ENCODE results near the gene ARL3. TPM values are rescaled to one million over a fixed set of nuclear protein-coding genes. Genes with fewer than 3 reads are reported as not detected.
"Not testable (repeated sequence)": the region's sequence is repeated elsewhere in the genome, so short reads cannot be mapped to it uniquely, and the experiment has no call there.

The ARL3 gene
- total RNA-seq, 1 experiment from 2014 or later, result 10.4 TPM

DNA sequence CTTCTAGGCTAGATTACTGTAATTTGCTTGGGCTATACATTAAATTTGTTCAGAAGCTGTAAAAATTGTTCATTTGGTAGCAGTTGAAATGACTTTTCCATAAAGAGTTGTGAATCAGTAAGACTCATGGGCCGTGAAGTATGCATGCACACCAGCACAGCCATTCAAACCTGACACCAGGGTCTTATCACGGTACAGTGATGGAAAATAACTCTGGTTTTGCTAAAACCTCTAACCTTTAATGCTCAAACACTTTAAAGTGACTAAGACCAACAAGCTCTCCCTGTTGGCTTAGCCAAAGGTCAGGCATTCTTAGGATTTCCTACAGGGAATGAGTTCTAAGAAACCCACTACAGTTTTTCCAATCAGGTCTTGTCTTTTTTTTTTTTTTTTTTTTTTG lies 11.5 kb downstream of the ARL3 start:
- DNase-seq (ENCODE audit: low spot score), result no peak

DNA sequence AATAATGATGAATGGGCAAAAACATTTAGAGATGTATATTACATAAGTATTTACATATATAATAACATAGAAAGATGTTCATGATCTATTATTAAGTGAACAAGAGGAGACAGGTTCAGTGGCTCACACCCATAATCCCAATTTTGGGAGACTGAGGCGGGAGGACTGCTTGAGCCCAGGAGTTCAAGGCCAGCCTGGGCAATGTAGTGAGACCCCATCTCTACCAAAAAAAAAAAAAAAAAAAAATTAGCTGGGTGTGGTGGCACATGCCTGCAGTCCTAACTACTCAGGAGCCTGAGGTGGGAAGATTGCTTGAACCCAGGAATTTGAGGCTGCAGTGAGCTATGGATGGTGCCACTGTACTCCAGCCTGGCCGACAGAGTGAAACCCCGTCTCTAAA lies 12.4 kb downstream of the ARL3 start:
- DNase-seq (ENCODE audit: low spot score), result no peak

DNA sequence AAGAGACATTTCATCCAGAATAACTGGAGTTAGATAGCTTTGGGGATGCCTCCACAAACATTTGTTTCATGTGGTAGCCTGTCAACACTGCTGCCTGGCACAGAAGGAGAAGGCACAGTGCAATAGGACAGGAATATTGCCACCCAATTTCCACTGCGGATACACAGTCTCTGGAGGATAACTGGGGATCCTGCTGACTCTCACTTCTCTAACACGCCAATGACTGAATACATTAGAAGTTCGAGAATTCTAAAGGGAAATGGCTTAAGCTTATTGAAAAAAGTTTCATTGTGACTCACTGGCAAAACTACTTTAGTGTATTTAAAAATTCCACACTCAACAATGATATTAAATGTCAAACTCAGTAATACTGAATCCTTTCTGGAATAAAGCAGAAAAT lies 12.9 kb downstream of the ARL3 start:
- no peak for DNase-seq (ENCODE audit: low spot score)

DNA sequence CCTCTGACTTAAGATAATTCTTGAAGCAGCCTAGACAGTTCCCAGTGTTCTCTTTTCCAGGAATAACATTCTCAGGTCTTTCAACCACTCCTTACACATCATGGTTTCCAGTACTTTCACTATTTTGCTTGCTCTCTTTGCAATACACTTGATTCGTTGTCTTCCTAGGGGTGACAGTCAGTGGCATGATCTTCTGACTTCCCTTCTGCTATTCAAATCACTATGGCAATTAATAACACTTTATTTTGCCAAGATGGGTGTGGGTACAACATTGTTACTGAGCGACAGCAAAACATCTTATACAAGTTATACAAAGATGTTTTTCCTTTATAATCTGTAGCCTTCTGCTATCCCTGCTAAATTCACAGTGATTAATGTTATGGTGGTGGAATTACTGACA lies 15.3 kb downstream of the ARL3 start:
- no peak for DNase-seq (ENCODE audit: low spot score)

DNA sequence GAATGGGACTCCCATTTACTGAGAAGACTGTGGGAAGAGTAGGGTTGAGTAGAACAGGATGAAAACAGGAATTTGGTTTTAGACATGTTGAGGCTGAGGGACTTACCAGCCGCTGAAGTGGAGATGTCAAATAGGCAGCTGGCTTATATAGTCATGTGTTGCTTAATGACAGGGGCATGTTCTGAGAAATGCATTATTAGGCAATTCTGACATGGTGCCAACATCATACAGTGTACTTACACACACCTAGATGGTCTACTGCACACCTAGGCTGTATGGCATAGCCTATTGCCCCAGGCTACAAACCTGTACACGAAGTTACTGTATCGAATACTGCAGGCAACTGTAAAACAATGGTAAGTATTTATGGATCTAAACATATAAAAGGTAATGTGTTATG lies 17.5 kb downstream of the ARL3 start:
- no peak for DNase-seq (ENCODE audit: low spot score)

DNA sequence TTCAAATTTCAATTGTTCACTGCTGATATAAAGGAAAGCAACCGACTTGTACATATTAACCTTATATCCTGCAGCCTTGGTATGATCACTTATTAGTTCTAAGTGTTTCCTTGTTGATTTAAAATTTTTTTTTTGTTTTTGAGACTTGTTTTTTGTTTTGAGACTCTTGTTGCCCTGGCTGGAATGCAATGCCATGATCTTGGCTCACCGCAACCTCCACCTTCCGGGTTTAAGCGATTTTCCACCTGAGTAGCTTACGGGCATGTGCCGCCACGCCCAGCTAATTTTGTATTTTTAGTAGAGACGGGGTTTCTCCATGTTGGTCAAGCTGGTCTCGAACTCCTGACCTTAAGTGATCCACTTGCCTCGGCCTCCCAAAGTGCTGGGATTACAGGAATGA lies 18.8 kb downstream of the ARL3 start:
- not testable (repeated sequence) for DNase-seq (ENCODE audit: low spot score)

DNA sequence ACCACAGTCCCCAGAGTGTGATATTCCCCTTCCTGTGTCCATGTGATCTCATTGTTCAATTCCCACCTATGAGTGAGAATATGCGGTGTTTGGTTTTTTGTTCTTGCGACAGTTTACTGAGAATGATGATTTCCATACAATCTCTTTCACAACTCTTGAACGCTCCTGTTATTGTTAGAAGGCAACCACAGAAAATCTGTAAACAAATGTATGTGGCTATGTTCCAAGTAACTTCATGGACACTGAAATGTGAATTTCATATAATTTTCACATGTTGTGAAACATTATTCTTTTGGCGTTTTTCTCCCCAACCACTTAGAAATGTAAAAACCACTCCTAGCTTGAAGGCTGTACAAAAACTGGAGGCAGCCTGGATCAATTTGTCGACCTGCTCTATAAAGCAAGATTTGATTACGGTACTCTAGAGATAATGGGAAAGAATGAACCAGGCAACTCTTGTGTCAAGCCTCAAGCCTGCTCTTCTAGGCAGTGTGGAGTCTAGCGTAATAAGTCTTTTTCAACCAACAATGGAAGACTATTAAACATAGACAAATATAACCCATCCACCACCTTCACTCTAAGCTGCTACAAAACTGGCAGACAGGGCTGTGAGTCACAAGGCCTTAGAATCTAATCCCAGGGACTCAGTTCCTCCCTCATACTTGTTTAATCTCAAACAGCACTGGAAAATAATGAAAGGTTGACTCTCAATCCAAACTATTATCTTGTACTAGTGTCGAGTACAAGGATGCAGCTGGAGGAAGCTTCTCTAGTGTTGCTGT lies 22.7 kb downstream of the ARL3 start:
- DNase-seq (ENCODE audit: low spot score), result no peak

DNA sequence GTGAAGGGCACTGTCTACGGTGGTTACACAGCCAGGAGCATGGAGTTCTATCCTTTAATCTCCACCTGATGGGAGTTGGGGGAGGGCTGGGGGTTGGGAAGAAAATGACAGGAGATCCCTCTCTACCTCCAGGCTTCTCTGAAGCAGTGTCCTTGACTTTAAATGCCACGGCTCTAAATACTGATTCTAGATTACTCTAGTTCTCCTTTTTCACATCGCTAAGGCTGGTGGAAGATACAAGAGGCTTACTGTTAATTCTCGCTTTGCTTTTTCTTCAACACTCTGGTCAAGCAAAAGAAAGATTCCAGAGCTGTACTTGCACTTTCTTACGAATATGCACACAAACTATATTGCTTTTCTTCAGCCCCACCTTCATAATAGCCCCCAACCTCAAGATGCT lies 30.5 kb downstream of the ARL3 start:
- no peak for DNase-seq (ENCODE audit: low spot score)

DNA sequence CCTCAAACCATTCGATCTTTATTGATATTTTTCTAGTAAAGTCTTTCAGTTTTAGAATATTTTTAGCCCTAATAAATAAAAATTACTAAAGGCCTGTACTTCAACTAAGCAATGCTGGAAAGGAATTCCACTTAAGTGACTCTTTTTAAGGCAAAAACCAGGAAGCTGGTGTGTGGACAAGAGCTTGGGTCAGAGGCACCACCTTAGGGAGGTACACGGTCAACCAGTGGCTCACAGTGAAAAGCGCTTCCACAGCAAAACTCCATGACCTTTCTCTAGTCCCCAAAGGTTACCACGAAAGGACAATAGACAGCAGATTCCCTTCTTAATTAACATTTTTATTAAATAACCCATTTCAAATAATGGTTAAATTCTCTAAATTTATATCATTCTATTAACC lies 31.2 kb downstream of the ARL3 start:
- DNase-seq (ENCODE audit: low spot score), result no peak

DNA sequence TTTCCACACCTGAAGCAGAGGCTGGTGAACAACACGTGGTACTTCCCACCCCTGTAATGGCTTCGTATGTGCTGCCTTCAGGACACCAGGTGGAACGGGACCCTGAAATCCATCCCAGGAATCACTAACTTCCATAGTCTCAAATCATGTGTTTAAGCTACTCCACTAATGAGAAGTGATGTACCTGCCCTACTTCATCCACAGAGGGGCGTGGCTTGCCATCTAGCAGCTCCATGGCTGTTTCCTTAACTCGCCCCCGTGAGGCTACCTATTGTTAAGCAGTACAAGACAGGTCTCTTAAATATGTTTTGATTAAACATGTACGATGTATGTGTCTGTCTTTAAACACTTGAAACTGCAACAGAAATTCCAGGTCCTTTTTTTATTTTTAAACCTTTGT lies 31.8 kb downstream of the ARL3 start:
- no peak for DNase-seq (ENCODE audit: low spot score)

DNA sequence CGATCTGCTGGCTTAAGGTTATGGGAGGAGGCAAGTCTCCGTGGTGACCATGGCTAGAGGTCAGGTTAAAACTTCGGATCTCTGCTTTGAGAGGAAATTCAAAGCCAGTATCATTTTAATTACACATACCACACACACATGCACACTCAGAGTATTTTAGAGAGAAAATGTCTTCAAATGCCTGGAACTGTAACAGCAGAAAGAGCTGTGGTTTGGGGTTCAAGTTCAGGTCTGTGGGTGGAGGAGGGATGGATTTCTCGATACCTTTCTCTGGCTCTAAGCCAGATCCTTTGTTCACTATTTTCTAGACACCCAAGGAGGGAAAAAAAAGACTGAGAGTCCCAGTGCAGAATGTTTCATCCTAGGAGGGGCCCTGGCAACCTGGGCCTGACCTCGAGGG lies 32.5 kb downstream of the ARL3 start:
- no peak for DNase-seq (ENCODE audit: low spot score)

DNA sequence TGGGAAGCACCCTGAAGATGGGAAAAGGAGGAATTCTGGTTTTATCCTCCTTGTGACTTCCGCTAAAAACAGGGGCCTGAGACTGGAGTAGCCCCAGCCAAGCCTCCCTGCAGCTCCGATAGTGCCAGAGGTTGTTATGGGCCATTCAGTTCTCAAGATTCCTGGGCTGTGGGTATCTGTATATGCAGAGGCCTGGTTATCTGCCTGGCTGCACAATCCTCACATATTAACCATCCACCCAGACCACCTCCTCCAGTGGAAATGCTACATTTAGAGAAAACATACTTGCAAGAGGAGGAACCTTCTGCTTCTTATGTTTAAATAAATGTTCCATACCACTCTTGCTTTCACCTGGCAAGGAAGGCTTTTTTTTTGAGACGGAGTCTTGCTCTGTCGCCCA lies 34.6 kb downstream of the ARL3 start:
- DNase-seq (ENCODE audit: low spot score), result no peak

DNA sequence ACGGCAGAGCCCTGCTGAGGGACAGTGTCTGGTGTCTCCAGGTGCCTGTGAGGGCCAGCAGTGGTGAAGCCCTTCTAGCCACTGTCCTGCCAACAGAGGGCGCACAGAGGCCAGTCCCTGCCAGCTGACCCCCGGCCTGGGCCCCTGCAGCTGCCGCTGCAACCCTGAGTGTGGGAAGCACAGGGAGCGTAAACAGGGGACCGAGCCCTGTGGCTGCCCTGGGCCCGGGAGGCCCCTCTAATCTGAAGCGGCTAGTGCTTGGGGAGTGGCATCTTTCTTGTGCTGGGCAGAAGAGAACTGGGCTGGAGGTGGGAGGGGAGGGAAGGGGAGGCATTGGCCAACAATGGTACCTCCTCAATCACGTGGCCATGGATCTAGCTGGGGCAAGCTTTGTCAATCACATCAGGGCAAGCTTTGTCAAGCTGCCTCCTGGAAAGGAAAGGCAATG lies 35.3 kb downstream of the ARL3 start:
- no peak for DNase-seq (ENCODE audit: low spot score)

DNA sequence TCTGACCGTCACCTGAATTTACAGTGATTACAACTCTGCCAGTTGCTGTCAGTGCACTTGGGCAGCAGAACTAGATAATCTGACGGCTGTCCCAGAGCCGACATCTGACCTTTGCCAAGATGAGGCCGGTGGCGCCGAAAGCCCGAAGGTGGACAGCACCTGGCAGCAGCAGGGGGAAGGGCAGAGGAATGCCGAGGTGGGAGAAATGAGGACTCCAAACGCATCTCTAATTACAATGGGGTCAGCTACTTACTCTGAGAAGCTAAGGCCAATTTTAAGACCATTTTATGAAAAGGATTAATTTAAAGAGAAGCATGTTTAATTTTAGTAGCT lies 36.2 kb downstream of the ARL3 start:
- DNase-seq (ENCODE audit: low spot score), result no peak

DNA sequence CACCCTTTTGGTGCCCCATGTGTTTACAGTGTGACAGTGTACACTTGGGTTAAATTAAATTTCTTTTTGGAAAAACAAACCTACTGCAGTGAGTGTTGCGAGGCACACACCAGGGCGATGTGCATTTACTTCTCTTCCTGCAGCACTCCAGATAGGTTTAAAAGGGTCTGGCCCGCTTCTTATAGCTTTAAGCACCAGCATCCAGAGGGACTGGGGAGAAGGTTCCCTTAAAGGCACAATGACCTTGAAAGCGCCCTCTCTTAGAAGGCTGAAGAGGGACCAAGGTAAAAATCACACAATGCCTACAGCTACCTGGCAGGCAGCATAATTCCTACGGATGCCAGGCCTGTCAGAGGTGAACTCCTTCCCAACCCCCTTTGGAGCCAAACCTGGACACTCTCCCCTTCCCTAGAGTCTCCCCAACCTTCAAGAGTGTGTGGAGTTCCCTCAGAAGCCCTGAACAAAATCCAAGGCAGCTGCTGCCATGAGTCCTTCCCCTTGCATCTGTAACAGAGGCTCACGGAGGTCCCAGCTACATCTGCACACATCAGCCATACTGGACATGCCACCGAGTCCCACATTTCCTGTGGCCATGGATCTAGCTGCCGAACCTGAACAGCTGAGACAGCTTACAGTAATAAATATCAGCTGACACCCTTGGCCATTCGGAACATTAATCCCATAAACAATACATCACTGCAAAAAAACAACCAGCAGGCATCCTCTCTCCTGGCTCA lies 36.7 kb downstream of the ARL3 start:
- no peak for DNase-seq (ENCODE audit: low spot score)

DNA sequence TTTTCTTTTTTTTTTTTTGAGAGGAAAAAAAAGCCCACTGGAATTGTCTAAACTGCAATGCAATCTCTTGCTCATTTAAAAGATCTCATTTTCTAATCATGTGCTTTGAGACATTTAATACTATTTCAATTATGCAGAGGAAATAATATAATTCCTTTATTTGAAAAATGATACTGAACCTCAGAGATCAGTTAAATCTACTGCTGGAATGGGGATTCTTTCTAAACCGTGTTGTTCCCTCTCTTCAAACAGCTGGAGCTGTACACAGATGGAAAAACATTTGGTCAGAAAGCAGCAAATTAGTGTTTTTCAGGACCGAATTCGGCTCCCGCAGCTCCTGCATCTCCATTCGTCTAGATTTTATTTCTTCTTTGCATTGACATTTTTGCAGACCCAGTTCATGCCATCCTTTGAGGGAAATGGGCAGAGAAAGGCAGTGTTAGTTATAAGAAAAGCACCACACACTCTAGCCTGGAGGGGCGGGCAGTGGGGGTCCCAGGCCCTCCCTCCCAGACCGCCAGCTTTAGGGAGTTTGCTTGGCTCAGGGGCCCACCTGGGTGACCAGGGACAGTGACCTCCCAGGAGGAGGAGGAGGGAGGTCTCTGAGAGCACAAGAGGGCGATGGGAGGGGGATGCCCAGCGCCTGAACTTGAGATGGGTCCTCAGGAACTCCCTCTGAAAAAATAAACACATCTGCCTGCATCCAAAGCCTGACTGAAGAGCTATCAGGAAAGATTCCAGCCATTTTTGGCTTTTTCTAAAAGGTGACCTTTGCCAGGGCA lies 37.5 kb downstream of the ARL3 start:
- no peak for DNase-seq (ENCODE audit: low spot score)

DNA sequence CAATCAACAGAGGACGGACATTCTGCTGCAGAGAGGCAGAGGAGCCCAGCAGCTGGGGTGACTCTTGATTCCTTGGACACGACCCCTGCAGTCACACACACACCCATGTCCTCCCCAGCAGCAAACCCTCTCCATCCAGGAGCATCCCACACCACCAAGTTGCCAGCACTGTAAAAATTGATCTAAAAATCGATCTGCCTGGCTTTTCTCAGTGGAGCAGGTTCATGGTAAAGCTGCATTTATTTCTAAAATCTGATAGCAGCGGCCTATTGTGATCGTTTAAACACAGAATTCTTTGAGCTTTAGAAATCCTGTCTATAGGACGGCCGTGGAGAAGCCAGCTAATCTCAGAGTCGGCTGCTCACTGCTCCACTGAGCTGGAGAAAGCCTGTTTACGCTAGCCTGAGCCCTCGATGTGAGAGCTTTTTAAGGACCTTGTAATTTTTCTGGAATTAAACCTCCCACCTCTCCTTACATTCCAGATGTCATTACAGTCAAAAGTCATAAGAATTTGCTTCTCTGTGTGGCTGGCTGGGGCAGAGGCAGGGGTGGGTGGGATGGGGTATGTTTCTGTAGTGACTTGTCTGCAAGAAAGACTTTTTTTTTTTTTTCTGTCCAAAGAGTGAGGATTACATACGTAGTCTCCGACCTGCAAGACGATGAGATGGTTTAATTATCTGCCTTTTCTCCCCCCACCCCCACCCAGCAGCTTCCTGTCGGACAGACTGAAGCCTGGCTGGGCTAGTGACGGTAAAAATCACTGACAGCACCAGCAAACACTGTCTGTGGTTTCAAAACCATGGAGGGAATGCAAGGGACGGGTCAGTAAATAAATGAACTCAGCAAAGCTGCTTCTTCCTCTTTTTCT lies 38.3 kb downstream of the ARL3 start:
- DNase-seq (ENCODE audit: low spot score), result peak; percentile 78

DNA sequence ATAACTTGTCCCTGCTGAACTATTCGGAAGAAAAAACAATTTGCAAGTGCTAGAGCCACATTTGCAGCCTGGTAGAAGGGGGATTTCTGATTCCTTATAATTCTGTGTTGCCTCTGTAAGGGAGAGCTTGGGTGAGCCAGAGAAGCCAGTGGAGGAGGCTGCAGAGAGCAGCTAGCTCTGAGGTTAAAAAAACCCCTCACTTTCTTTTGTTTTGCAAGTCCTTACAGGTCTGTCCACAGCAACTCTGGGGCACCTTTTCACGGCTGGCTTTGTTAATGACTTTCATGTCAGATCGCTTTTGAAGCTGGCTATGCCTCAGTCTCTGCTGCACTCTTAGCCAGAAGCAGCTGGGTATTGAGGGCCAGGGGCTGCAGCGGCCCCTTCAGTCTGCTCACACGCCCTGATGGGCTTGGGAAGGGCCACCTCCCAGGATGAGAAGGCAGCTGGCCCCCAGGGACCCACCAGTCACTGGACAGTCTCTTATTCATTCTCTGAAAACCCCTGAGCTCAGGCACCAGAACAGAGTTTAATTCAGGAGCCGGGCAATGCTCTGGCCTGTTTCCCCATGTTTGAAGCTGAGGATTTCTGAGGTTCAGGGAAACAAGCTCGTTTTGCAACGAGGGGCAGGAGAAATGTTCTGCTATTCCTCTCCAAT lies 39.1 kb downstream of the ARL3 start:
- DNase-seq (ENCODE audit: low spot score), result no peak

DNA sequence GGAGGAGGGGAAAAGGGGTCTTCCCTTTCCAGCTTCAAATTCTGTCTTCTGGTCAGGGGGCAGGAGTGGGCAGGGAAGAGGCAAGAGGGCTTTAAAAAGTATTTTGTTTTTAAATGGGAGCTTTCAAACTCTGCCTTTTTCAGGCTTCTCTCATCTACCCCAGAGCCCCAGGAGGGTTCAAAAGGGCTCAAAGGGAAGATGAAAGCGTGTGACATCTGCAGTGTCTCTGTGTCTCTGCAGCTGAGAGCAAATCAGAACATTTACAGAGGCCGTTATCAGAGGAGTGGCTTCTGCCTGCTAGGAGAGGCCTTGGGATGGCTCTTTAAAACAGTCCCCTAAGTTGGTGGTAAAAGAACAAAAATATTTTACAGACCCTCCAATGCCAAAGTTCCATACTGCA lies 39.6 kb downstream of the ARL3 start:
- DNase-seq (ENCODE audit: low spot score), result no peak

DNA sequence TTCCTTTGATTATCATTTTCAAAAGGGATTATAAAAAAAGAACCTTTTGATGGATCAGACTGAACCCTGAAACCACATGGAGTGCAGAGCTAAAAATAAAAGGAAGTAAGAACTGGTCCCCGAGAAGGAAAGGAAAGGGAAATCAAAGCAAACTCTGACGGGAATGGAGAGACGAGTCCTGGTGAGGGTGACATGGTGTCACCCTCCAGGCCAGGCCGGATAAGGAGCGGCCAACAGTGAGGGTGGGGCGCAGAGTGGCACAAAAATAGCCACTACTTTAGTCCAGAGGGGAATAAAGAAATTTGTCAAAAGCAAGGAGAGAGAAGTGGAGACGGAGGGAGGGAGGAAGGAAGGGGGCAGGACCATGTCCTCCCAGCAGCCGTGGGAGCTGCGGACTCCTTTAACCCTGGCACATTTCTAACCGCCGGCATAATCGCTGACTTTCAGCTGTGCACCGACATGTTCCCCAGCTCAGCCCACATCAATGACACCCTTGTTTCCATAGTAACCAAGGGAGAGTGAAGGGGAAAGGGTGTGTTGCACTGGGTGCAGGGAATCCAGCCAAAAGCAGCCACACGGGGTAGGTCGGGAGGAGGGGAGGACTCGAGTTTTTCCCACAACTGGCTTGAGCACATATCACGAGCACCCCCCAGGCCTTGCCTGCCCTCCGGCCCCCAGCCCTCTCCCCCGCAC lies 40.2 kb downstream of the ARL3 start:
- no peak for DNase-seq (ENCODE audit: low spot score)
